Stimulated activated effector memory CD8-positive, alpha-beta T cell treated with anti-CD3 and anti-CD28 coated beads, Interleukin-12 subunit alpha, Interleukin-12 subunit beta, amount 100 ng/mL, for 72 hours (primary cell): ENCODE data around the gene KCNC1.

Experiments used
- ATAC-seq: fragments of 150-1000 bp; cut with Tn5 transposase; 2 replicates; pipeline ENCODE4 v1.10.0; 2021
- DNase-seq, 2 donors: peaks; one replicate each; pipeline ENCODE4 v3.0.0; 2021 to 2022; ENCODE audit warnings: low spot score in 2 of 2
- H3K27ac Mint-ChIP-seq: one replicate; pipeline ENCODE4 v1.8.0; 2022; ENCODE audit warnings: mild to moderate bottlenecking, mixed read lengths
- H3K36me3 Mint-ChIP-seq: one replicate; pipeline ENCODE4 v1.8.0; 2022; ENCODE audit warnings: mild to moderate bottlenecking, mixed read lengths
- H3K4me1 Mint-ChIP-seq: one replicate; pipeline ENCODE4 v1.8.0; 2022; ENCODE audit warnings: mixed read lengths
- H3K4me3 Mint-ChIP-seq: one replicate; pipeline ENCODE4 v1.8.0; 2022; ENCODE audit warnings: mild to moderate bottlenecking, mixed read lengths
- H3K9me3 Mint-ChIP-seq: one replicate; pipeline ENCODE4 v1.8.0; 2022; ENCODE audit warnings: mixed read lengths

KCNC1 gene

GRCh38 chr11:17702876-17703275 lies 31.7 kb upstream of the KCNC1 start:
- no peaks in the 10 kb centered on the region for H3K4me1 Mint-ChIP-seq
- no peak for ATAC-seq

GRCh38 chr11:17703951-17704350 lies 30.6 kb upstream of the KCNC1 start:
- ATAC-seq (no peak), DNase-seq (no peak)
- no peak overlapping the region for H3K27ac Mint-ChIP-seq
- H3K9me3 Mint-ChIP-seq: peaks cover 3% of the 10 kb centered on the region
- H3K4me3 Mint-ChIP-seq: no peak overlapping the region
- H3K4me1 Mint-ChIP-seq: no peaks in the 10 kb centered on the region
- no peaks in the 10 kb centered on the region for H3K36me3 Mint-ChIP-seq

More at GRCh38 chr11:17702876-17703275, 31.7 kb upstream of the KCNC1 start:
- peaks cover 3% of the 10 kb centered on the region for H3K9me3 Mint-ChIP-seq
- DNase-seq: no peak
- no peak overlapping the region for H3K4me3 Mint-ChIP-seq
- H3K36me3 Mint-ChIP-seq: no peaks in the 10 kb centered on the region
- no peak overlapping the region for H3K27ac Mint-ChIP-seq

GRCh38 chr11:17707830-17708229 lies 26.8 kb upstream of the KCNC1 start:
- Mint-ChIP-seq H3K36me3 (no peaks in the 10 kb centered on the region), H3K9me3 (peaks cover 3% of the 10 kb centered on the region), H3K4me3 (no peak overlapping the region), H3K27ac (no peak overlapping the region), H3K4me1 (no peaks in the 10 kb centered on the region)
- DNase-seq (no peak), ATAC-seq (peak; percentile 14)

GRCh38 chr11:17711836-17712235 lies 22.7 kb upstream of the KCNC1 start:
- H3K36me3 Mint-ChIP-seq: no peaks in the 10 kb centered on the region

GRCh38 chr11:17713851-17714250 lies 20.7 kb upstream of the KCNC1 start:
- ATAC-seq (no peak), DNase-seq (no peak)
- Mint-ChIP-seq H3K27ac (no peak overlapping the region), H3K4me1 (no peaks in the 10 kb centered on the region), H3K9me3 (no peaks in the 10 kb centered on the region), H3K36me3 (no peaks in the 10 kb centered on the region), H3K4me3 (no peak overlapping the region)

More at GRCh38 chr11:17711836-17712235, 22.7 kb upstream of the KCNC1 start:
- no peaks in the 10 kb centered on the region for H3K4me1 Mint-ChIP-seq
- no peak overlapping the region for H3K4me3 Mint-ChIP-seq
- no peak overlapping the region for H3K27ac Mint-ChIP-seq
- no peak for ATAC-seq
- H3K9me3 Mint-ChIP-seq: no peaks in the 10 kb centered on the region
- no peak for DNase-seq

- ATAC-seq: no peak
- H3K4me3 Mint-ChIP-seq: no peak overlapping the region
- no peaks in the 10 kb centered on the region for H3K4me1 Mint-ChIP-seq
Observed at GRCh38 chr11:17714356-17714854, 20.2 kb upstream of the KCNC1 start.

GRCh38 chr11:17714870-17715269 lies 19.7 kb upstream of the KCNC1 start:
- Mint-ChIP-seq H3K4me1 (no peaks in the 10 kb centered on the region), H3K27ac (no peak overlapping the region), H3K36me3 (no peaks in the 10 kb centered on the region), H3K9me3 (no peaks in the 10 kb centered on the region), H3K4me3 (no peak overlapping the region)
- no peak for ATAC-seq
- no peak for DNase-seq

More at GRCh38 chr11:17714356-17714854, 20.2 kb upstream of the KCNC1 start:
- Mint-ChIP-seq H3K27ac (no peak overlapping the region), H3K9me3 (no peaks in the 10 kb centered on the region), H3K36me3 (no peaks in the 10 kb centered on the region)
- no peak for DNase-seq

- DNase-seq (no peak), ATAC-seq (no peak)
- Mint-ChIP-seq H3K9me3 (no peaks in the 10 kb centered on the region), H3K4me3 (no peak overlapping the region), H3K4me1 (no peaks in the 10 kb centered on the region), H3K36me3 (no peaks in the 10 kb centered on the region), H3K27ac (no peak overlapping the region)
Observed at GRCh38 chr11:17716807-17717206, 17.8 kb upstream of the KCNC1 start.

GRCh38 chr11:17718015-17718414 lies 16.6 kb upstream of the KCNC1 start:
- DNase-seq (no peak), ATAC-seq (no peak)
- peaks cover 7% of the 10 kb centered on the region for H3K4me1 Mint-ChIP-seq
- H3K36me3 Mint-ChIP-seq: no peaks in the 10 kb centered on the region
- no peak overlapping the region for H3K4me3 Mint-ChIP-seq
- no peak overlapping the region for H3K27ac Mint-ChIP-seq
- H3K9me3 Mint-ChIP-seq: no peaks in the 10 kb centered on the region

- Mint-ChIP-seq H3K9me3 (no peaks in the 10 kb centered on the region), H3K36me3 (no peaks in the 10 kb centered on the region), H3K4me1 (peaks cover 7% of the 10 kb centered on the region), H3K4me3 (no peak overlapping the region), H3K27ac (no peak overlapping the region)
- ATAC-seq (no peak), DNase-seq (no peak)
Observed at GRCh38 chr11:17718510-17718962, 16.0 kb upstream of the KCNC1 start.

- Mint-ChIP-seq H3K36me3 (no peaks in the 10 kb centered on the region), H3K9me3 (no peaks in the 10 kb centered on the region), H3K4me1 (peaks cover 7% of the 10 kb centered on the region), H3K27ac (no peak within 1 kb of the TSS), H3K4me3 (no peak within 1 kb of the TSS)
- ATAC-seq (no peak), DNase-seq (no peak)
Observed at GRCh38 chr11:17719028-17719937, 15.3 kb upstream of the KCNC1 start, which contains the start of gene MYOD1. MYOD1 (plus strand) TSS chr11:17719571; CDS start chr11:17719783, 212 bp downstream.

- H3K9me3 Mint-ChIP-seq: no peaks in the 10 kb centered on the region
- H3K4me1 Mint-ChIP-seq: peaks cover 7% of the 10 kb centered on the region
- DNase-seq (no peak), ATAC-seq (no peak)
- no peak overlapping the region for H3K27ac Mint-ChIP-seq
- H3K36me3 Mint-ChIP-seq: no peaks in the 10 kb centered on the region
- no peak overlapping the region for H3K4me3 Mint-ChIP-seq
Observed at GRCh38 chr11:17719938-17720795, 14.4 kb upstream of the KCNC1 start.

GRCh38 chr11:17720796-17721171 lies 13.8 kb upstream of the KCNC1 start:
- no peak for DNase-seq
- Mint-ChIP-seq H3K9me3 (no peaks in the 10 kb centered on the region), H3K36me3 (no peaks in the 10 kb centered on the region), H3K4me1 (peaks cover 7% of the 10 kb centered on the region), H3K27ac (no peak overlapping the region), H3K4me3 (no peak overlapping the region)
- no peak for ATAC-seq

- DNase-seq: no peak
- Mint-ChIP-seq H3K4me1 (peaks cover 7% of the 10 kb centered on the region), H3K4me3 (no peak overlapping the region), H3K27ac (no peak overlapping the region), H3K9me3 (no peaks in the 10 kb centered on the region), H3K36me3 (no peaks in the 10 kb centered on the region)
- ATAC-seq: no peak
Observed at GRCh38 chr11:17721242-17721999, 13.2 kb upstream of the KCNC1 start.
